GM18507 (cell line): ENCODE data around the gene UBAP2.
A peak's percentile ranks its signal among the peaks of the same experiment; 100 is the strongest.

Experiments
- DNase-seq: peaks from one replicate; pipeline ENCODE4 v3.0.0; 2011; ENCODE audit warnings: low read depth; ENCODE audit not compliant: insufficient read length; ENCODE audit errors: extremely low spot score
- FAIRE-seq: peaks from 2 replicates; lab custom pipeline; 2011; peaks lifted over from hg19 to GRCh38; lab: Jason Lieb, UNC

Gene UBAP2, protein sequence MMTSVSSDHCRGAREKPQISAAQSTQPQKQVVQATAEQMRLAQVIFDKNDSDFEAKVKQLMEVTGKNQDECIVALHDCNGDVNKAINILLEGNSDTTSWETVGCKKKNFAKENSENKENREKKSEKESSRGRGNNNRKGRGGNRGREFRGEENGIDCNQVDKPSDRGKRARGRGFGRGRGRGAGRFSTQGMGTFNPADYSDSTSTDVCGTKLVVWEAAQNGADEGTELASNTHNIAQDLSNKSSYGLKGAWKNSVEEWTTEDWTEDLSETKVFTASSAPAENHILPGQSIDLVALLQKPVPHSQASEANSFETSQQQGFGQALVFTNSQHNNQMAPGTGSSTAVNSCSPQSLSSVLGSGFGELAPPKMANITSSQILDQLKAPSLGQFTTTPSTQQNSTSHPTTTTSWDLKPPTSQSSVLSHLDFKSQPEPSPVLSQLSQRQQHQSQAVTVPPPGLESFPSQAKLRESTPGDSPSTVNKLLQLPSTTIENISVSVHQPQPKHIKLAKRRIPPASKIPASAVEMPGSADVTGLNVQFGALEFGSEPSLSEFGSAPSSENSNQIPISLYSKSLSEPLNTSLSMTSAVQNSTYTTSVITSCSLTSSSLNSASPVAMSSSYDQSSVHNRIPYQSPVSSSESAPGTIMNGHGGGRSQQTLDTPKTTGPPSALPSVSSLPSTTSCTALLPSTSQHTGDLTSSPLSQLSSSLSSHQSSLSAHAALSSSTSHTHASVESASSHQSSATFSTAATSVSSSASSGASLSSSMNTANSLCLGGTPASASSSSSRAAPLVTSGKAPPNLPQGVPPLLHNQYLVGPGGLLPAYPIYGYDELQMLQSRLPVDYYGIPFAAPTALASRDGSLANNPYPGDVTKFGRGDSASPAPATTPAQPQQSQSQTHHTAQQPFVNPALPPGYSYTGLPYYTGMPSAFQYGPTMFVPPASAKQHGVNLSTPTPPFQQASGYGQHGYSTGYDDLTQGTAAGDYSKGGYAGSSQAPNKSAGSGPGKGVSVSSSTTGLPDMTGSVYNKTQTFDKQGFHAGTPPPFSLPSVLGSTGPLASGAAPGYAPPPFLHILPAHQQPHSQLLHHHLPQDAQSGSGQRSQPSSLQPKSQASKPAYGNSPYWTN

DNA sequence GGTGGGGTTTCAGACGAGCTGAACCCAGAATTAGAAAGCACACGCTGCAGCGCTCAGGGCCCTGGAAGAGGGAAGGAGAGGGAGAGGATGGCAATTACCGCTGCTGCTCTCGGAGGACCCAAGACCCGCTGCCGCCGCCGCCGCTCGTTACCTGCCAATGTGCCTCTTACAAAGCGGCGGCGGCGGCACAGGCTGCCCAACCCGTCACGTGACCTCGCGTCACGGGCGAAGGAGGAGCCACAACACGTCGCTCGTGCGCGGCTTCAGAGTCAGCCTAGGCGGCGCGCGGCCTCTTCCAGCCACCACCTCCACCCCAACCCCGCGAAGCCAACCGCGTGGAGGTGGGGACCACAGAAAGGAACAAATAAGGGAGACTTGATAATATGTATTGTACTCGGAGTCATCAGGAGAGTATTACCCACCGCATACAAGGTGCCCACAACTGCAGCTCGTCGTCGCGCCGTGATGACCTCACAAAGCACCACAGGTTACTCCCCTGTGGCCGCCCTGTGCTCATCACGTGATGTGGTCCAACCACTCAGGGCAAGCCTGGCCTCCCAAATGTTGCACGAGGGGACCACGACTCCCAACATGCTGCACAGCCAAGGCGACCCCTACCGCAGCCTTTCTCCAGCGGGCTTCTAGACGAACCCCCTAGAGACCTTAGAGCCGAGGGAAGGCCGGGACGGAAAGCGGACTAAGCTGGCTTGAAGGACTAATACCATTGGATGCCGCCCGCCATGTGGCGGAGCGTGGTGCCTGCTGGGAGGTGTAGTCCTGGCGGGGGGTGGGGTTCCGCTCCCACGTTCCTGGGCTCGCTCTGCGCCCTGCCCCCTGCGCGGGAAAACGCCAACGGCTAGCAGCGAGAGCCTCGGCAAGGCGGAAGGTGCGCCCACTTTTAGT, at the start of gene UBAP2:
Gene UBAP2 (minus strand): TSS at position 161 of the 903 bp plus-strand sequence. CDS start 31,739 bp downstream, outside the sequence.
- peak; percentile 87 for FAIRE-seq

DNA sequence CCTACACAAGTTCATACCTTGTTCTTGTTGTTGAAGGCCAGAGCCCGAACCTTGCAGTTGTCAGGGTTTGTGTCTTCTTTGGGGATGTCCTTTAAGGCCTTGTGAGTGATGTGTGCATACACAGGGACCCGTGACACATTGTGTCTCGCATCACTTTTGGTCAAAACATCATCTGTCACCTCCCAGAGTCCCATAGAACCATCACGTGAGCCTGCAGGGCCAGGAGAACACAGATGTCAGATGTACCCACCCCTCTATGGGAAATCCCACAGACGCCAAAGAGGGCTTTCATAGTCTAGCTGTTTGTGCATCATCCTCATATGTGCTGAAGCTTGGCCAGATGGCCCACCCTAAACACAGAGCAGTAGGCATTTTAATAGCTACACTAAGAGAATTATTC, 49.6 kb upstream of the UBAP2 start:
- FAIRE-seq = no peak
- DNase-seq = no peak

More for the DNA sequence above, at the start of gene UBAP2:
- DNase-seq = peak; percentile 81

GRCh38 chr9:34097865-34098264, 49.2 kb upstream of the UBAP2 start:
- FAIRE-seq (no peak), DNase-seq (no peak)

- FAIRE-seq = no peak
Measured at GRCh38 chr9:34096751-34097150, 48.1 kb upstream of the UBAP2 start.

DNA sequence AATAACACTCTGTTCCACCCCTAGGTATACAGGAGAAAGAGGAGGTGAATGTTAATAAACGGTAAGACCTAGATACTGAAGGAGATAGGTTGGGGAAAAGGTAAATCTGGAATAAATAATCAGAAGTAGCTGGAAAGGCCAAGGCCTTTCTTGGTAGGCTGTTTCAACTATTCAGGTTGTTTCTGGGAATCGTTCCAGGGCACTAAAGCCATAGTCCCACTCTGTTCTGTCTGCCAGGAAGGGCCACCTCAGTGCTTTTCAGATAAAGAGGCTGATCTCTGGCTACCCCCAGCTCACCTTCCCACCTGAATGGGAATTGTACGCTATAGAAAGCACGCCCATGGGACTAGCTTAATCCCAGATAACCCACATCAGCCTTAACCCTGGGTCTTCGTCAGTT, 44.9 kb upstream of the UBAP2 start:
- DNase-seq = no peak
- no peak for FAIRE-seq

More at GRCh38 chr9:34096751-34097150, 48.1 kb upstream of the UBAP2 start:
- no peak for DNase-seq

GRCh38 chr9:34089311-34089710, 40.6 kb upstream of the UBAP2 start:
- DNase-seq (no peak), FAIRE-seq (no peak)

GRCh38 chr9:34087370-34087769, 38.7 kb upstream of the UBAP2 start:
- no peak for FAIRE-seq

GRCh38 chr9:34086864-34087263, 38.2 kb upstream of the UBAP2 start:
- DNase-seq = no peak
- no peak for FAIRE-seq

More at GRCh38 chr9:34087370-34087769, 38.7 kb upstream of the UBAP2 start:
- DNase-seq = no peak

DNA sequence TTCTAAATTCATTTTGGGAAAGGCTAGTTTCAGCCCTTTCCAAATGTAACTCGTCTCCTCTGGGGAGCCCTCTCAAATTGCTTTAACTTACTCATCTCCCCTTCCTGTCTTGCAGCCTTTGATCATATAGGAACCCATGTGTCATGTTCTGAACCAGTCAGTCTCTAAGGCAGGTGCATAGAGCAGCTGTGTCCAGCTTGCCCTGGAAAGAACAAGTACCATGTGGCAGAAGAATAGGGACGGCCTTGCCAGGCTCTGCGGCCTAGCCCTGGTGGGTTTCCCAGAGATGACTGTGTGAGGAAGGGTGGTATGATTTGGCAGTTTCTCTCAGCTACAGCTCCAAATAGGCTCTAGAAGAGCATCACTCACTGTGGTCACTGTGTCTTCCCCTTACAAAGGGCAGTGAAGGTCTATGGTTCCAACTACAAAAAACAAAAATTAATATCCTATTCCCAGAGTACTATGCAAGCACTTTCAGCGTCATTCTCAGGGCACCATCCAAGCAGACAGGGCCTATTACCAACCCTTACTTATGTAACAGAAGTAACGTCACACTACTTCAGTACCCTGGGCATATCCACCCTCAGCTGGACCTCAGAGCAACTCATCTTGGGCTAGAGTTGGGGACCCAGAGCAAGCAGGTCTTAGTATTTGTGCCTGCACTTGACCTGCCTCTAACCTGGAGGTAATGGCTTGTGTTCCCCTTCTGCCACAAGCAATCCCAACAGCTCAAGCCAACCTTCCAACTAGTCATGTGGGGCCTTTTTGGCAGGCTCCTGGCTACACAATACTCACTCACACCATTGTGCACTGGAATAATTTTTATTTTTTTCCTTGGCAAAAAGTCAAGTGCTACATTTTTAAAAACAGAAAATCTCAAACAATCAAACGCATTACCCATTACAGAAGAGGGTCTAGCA, 37.2 kb upstream of the UBAP2 start:
- no peak for DNase-seq
- no peak for FAIRE-seq

DNA sequence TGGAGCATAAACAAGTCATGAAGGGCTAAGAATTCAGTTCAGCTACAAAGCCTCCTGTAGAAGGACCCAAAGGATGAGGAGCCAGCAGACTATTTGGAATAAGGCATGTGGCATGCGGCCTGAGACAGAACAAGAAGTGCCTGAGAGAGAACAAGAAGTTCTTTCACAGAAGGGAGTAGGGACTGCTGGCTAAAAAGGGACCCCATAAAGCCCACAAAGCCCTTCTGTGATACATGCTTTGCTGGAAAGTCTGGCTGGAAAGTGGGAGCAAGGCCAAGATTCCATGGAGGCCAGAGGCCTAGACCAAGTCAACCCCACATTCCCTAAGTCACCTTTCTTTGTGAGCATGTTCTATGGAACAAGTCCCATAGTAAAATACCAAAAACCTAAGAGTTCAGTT, 35.9 kb upstream of the UBAP2 start:
- DNase-seq (no peak), FAIRE-seq (no peak)

DNA sequence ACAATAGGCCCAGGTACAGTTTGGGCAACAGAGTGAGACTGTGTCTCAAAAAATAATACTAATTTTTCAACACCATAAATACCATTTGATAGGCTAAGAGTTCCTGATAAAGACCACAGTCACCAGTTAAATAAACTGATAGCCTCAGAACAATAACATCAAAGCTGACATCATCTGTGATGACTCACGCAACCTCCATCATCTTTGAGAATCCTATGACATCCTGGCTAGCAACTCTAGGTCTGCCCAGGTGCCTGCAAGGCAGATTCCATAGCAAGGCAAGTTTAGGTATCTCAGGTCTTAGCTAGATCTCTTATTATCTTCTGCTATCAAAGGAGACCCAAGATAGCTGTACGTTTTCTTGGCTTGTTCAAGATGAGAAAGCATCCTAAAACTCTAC, 30.5 kb upstream of the UBAP2 start:
- FAIRE-seq (no peak), DNase-seq (no peak)

GRCh38 chr9:34072868-34073590, 24.3 kb upstream of the UBAP2 start:
- FAIRE-seq (no peak), DNase-seq (no peak)

GRCh38 chr9:34072410-34072809, 23.7 kb upstream of the UBAP2 start:
- FAIRE-seq (no peak), DNase-seq (no peak)

GRCh38 chr9:34070606-34071324, 22.1 kb upstream of the UBAP2 start:
- DNase-seq (no peak), FAIRE-seq (no peak)

GRCh38 chr9:34069831-34070230, 21.1 kb upstream of the UBAP2 start:
- no peak for DNase-seq
- FAIRE-seq = no peak

GRCh38 chr9:34065541-34065940, 16.9 kb upstream of the UBAP2 start:
- no peak for DNase-seq
- no peak for FAIRE-seq

DNA sequence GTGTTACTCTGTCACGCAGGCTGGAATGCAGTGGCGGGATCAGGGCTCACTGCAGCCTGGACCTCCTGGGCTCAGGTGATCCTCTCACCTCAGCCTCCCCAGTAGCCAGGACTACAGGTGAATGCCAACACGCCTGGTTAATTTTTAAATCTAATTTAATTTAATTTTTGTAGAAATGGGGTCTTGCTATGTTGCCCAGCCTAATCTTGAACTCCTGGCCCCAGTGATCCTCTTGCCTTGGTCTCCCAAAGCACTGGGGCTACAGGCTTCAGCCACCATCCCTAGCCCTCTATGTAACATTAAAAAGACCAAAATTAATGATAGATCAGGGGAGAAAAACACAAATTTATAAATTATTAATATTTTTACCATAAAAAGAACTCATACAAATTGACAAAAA, 11.3 kb upstream of the UBAP2 start:
- no peak for FAIRE-seq

More for the DNA sequence above, 11.3 kb upstream of the UBAP2 start:
- no peak for DNase-seq
